Astrocyte of the spinal cord (primary cell): Measurements from ENCODE around the gene KLHL8.
A peak's percentile ranks its signal among the peaks of the same experiment; 100 is the strongest.

Source experiments
- DNase-seq: peaks from one replicate; pipeline ENCODE4 v3.0.0; 2011; ENCODE audit warnings: low read depth, low spot score
- H3K4me3 ChIP-seq: 2 replicates; pipeline ENCODE4 v1.5.1; 2011; ENCODE audit warnings: low read depth, mild to moderate bottlenecking, low read length, moderate library complexity
- CTCF ChIP-seq: IDR thresholded peaks from 2 replicates; pipeline ENCODE4 v1.5.1; 2012; ENCODE audit warnings: low read depth, mild to moderate bottlenecking, low read length, inconsistent platforms
- in situ Hi-C: cut with HindIII; loops from 2 replicates; pipeline ENCODE4 v1.10.0; 2017; ENCODE audit warnings: low sequenced_read_pairs

Gene KLHL8

GRCh38 chr4:87192145-87192919 is 28.1 kb downstream of the KLHL8 start:
- in situ Hi-C loops: no loop called here
- H3K4me3 ChIP-seq: no peak overlapping the region
- no peak for TF ChIP-seq CTCF
- DNase-seq: peak; percentile 32

- no peak overlapping the region for H3K4me3 ChIP-seq
- TF ChIP-seq CTCF: no peak
- in situ Hi-C loops: no loop called here
- no peak for DNase-seq
These were observed 31.5 kb downstream of the KLHL8 start for GRCh38 chr4:87188932-87189331.

GRCh38 chr4:87188048-87188447 is 32.4 kb downstream of the KLHL8 start:
- in situ Hi-C loops: no loop called here

DNA sequence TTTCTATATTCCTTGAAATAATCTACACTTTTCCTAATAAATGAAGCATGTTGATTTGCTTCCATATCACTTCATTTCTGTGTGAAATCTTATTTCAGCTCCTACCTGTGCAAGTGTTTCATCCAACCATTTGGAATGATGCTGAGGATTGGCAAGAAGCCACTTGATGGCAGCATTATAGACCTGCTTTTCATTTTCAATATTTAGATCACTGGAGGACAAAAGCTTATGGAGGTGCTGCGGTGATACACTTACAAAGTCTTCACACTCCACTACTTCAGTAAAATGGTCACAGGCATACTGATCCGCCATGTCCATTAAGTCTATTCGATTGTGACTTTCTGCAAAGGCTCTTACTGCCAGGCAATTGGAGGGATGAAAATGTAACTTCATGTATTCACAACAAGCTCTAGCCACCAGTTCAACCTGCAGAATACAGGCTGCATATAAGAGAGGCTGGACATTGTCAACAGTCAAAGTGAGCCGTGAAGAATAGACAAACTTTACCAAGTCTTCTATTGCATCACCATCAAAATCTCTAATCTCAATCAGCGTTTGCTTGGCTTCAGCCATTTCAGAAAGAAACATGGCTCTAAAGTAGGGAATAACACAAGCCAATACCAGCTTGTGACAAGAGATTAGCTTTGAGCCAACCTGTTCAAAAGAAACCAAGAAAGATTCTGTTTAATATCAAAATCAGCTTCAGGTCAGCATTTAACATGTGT is 35.1 kb downstream of the KLHL8 start:
- no peak for DNase-seq
- no peak overlapping the region for H3K4me3 ChIP-seq
- in situ Hi-C loops: no loop called here
- no peak for TF ChIP-seq CTCF

More at GRCh38 chr4:87188048-87188447, 32.4 kb downstream of the KLHL8 start:
- no peak overlapping the region for H3K4me3 ChIP-seq
- TF ChIP-seq CTCF: no peak
- DNase-seq: peak; percentile 37

DNA sequence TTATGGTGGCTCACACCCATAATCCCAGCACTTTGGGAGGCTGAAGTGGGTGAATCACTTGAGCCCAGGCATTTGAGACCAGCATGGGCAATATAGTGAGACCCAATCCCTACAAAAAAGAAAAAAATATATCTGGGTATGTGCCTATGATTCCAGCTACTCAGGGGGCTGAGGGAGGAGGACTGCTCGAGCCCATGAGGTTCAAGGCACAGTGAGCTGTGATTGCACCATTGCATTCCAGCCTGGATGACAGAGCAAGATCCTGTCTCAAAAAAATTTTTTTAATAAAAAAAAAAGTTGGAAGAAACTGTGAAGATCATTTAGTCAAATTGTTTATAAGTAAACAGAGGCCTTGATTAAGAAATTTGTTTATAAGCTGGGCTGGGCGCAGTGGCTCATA is 39.7 kb downstream of the KLHL8 start:
- DNase-seq: no peak
- in situ Hi-C loops: no loop called here
- no peak overlapping the region for H3K4me3 ChIP-seq
- TF ChIP-seq CTCF: no peak

DNA sequence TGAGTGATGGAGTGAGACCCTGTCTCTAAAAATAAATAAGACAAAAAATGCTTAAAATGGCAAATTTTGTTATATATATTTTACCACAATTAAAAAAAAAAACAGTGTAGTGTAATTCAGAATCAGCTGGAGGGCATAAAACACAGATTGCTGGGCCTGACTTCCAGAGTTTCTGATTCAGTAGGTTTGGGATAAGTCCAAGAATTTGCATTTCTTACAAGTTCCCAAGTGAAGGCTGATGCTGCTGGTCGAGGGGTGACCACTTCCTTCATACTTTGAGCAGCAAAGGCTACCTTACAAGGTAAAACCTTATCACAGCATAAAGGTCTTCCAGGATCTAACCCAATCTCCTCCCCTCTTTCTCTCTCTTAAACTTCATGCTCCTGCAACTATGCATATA is 40.7 kb downstream of the KLHL8 start:
- H3K4me3 ChIP-seq: no peak overlapping the region
- in situ Hi-C loops: no loop called here

More for the DNA sequence above, 40.7 kb downstream of the KLHL8 start:
- no peak for TF ChIP-seq CTCF
- DNase-seq: peak; percentile 49
